ENCODE data around the gene GLYR1. TPM values are rescaled to one million over a fixed set of nuclear protein-coding genes. Genes with fewer than 3 reads are reported as not detected.

The GLYR1 gene
- total RNA-seq, result 20.8 and 27.3 TPM in 2 replicates

GRCh38 chr16:4846901-4847773, at the start of gene GLYR1, which contains the start of gene UBN1:
GLYR1 (minus strand) TSS chr16:4847288; CDS start chr16:4847265, 23 bp downstream.
UBN1 (plus strand) TSS chr16:4847481; CDS start chr16:4852918, 5,437 bp downstream.

GRCh38 chr16:4801962-4802658, 45.0 kb downstream of the GLYR1 start, which contains the start of gene ROGDI:
ROGDI (minus strand) TSS chr16:4802633; CDS start chr16:4802571, 62 bp downstream.

GRCh38 chr16:4795181-4795827, 51.8 kb downstream of the GLYR1 start, which contains the start of gene SMIM22:
SMIM22 (plus strand) TSS chr16:4795369; CDS start chr16:4795735, 366 bp downstream.

GRCh38 chr16:4787627-4788482, 59.2 kb downstream of the GLYR1 start, which contains the start of gene SEPTIN12:
SEPTIN12 (minus strand) TSS chr16:4788345; CDS start chr16:4787645, 700 bp downstream.

GRCh38 chr16:4766875-4767628, 80.0 kb downstream of the GLYR1 start, which contains the start of gene ZNF500:
ZNF500 (minus strand) TSS chr16:4767162; CDS start chr16:4765978, 1,184 bp downstream.

Other genes with a start within 250 kb of the GLYR1 start
- gene UBALD1, start 232.4 kb downstream of the GLYR1 start, total RNA-seq, result 10.9 and 11.0 TPM in 2 replicates
- gene MGRN1, start 222.5 kb downstream of the GLYR1 start, total RNA-seq, result 15.9 and 17.5 TPM in 2 replicates
- 28.0 and 37.7 TPM in 2 replicates for gene NUDT16L1, start 153.7 kb downstream of the GLYR1 start, total RNA-seq
- gene ANKS3, start 113.0 kb downstream of the GLYR1 start, total RNA-seq, result 12.6 and 17.0 TPM in 2 replicates
- gene DNAAF8, start 112.8 kb downstream of the GLYR1 start, total RNA-seq, result 0.55 TPM in 1 of 2 replicates, not detected in the other
- 3.4 and 7.4 TPM in 2 replicates for gene ZNF500, start 80.1 kb downstream of the GLYR1 start, total RNA-seq
- not detected in 2 replicates for gene SEPTIN12, start 58.9 kb downstream of the GLYR1 start, total RNA-seq
- 1.2 TPM in 1 of 2 replicates, not detected in the other for gene SMIM22, start 51.9 kb downstream of the GLYR1 start, total RNA-seq
- gene ROGDI, start 44.7 kb downstream of the GLYR1 start, total RNA-seq, result 21.0 and 23.0 TPM in 2 replicates
- 23.0 and 23.5 TPM in 2 replicates for gene UBN1, start 193 bp upstream of the GLYR1 start, total RNA-seq
- gene PPL, start 89.9 kb upstream of the GLYR1 start, total RNA-seq, result 27.0 and 51.1 TPM in 2 replicates
- gene SEC14L5, start 111.0 kb upstream of the GLYR1 start, total RNA-seq, result 0.08 TPM in 1 of 2 replicates, not detected in the other
- 18.2 and 19.8 TPM in 2 replicates for gene NAGPA, start 186.6 kb upstream of the GLYR1 start, total RNA-seq
- gene C16orf89, start 218.7 kb upstream of the GLYR1 start, total RNA-seq, result not detected in 2 replicates
- 22.6 and 25.2 TPM in 2 replicates for gene ALG1, start 224.6 kb upstream of the GLYR1 start, total RNA-seq